Putamen (tissue), 1 donor: ENCODE data around the gene LINGO3.
A peak's percentile ranks its signal among the peaks of the same experiment; 100 is the strongest.

ENCODE experiments used
- DNase-seq: peaks from one replicate; pipeline ENCODE4 v3.0.0-alpha.2; 2016; ENCODE audit warnings: low spot score

Gene LINGO3

GRCh38 chr19:2305452-2306280, 2.3 kb downstream of the LINGO3 start:
- DNase-seq: no peak

GRCh38 chr19:2303211-2303798, 4.6 kb downstream of the LINGO3 start:
- no peak for DNase-seq

GRCh38 chr19:2302319-2303210, 5.4 kb downstream of the LINGO3 start:
- no peak for DNase-seq

- DNase-seq: no peak
These were observed 7.4 kb downstream of the LINGO3 start for GRCh38 chr19:2300533-2300932.

GRCh38 chr19:2296141-2296540, 11.8 kb downstream of the LINGO3 start:
- DNase-seq: no peak

GRCh38 chr19:2294687-2295335, 13.1 kb downstream of the LINGO3 start:
- DNase-seq: peak; percentile 74

GRCh38 chr19:2291185-2291751, 16.7 kb downstream of the LINGO3 start:
- DNase-seq: no peak

- no peak for DNase-seq
These were observed 17.3 kb downstream of the LINGO3 start for GRCh38 chr19:2290441-2291184.

GRCh38 chr19:2289714-2290435, 18.1 kb downstream of the LINGO3 start:
- DNase-seq: no peak

GRCh38 chr19:2288818-2289713, 18.9 kb downstream of the LINGO3 start:
- no peak for DNase-seq

- DNase-seq: no peak
These were observed 19.6 kb downstream of the LINGO3 start for GRCh38 chr19:2288338-2288817.

GRCh38 chr19:2287585-2288337, 20.2 kb downstream of the LINGO3 start:
- no peak for DNase-seq

GRCh38 chr19:2286402-2287140, 21.4 kb downstream of the LINGO3 start:
- no peak for DNase-seq

- DNase-seq: no peak
These were observed 24.0 kb downstream of the LINGO3 start for GRCh38 chr19:2283835-2284507.

- no peak for DNase-seq
These were observed 25.1 kb downstream of the LINGO3 start for GRCh38 chr19:2282862-2283237.

- DNase-seq: peak; percentile 71
These were observed 25.7 kb downstream of the LINGO3 start, which contains the start of gene PEAK3 for GRCh38 chr19:2282062-2282861. Gene PEAK3, minus strand, starts transcription at chr19:2282175. Its CDS starts 1,244 bp downstream, at chr19:2280931.
